GM12873 (cell line): ENCODE data around the gene RNASE8.

Experiments used
- CTCF ChIP-seq: IDR thresholded peaks from 2 replicates; pipeline ENCODE4 v1.5.1; 2012; ENCODE audit warnings: low read depth, mild to moderate bottlenecking, moderate library complexity, low read length, control low read depth; ENCODE audit not compliant: insufficient read depth; ENCODE audit errors: missing control alignments

Gene RNASE8

DNA sequence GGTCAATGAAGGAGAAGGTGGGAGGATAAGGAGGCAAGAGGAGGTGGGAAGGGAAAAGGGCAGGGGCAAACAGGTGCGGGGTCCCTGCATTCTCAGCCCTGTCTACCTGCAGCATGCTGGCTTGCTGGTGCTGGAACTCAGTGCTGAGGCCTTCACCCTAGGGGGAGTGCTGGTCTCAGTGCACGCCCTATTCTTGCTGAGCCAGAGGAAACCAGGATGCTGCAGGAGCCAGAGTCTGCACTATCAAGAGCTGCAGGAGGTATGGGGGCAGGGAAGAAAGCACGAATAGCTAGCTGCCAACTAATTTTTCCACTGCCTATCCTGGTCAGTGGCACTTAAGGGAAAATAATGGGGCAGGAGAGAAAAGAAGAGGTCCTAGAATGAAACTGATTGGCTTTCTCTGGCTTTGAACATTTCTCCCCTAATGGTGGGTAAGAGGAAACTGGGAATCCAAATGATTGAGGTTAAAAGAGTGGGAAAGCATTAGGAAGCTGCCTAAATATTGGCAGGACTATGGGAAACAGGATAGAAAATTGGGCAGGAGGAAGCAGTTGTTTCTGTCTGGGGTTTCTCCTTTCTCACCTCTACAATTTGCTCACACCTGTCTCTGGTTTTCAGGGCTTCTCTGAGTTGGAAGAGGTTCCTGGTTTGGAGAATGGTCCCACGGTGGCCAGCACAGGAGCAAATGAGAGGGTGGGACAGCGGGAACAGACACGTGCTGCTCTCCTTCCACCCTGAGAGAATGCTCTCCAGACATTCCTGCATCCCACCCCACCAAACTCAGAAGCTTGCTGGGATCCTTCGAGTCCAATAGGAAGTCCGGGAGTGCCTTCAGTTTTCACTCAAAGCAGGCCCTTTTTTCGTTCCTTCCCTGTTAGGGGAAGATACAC, 45.1 kb downstream of the RNASE8 start:
- TF ChIP-seq CTCF: no peak

DNA sequence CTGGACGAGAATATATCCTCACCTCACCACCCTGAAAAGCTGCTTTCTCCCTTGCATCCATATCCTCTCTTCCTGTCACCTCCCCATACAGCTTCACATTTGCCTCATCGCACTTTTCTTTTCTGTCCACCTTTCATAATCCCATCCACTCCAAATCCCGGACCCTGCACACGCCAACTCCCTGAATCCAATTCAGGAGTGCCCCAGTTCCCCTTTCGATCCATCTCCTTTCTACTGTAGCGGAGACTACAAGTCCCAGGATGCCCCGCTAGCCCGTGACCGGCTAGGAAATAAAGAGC, 45.7 kb downstream of the RNASE8 start:
- TF ChIP-seq CTCF: no peak

DNA sequence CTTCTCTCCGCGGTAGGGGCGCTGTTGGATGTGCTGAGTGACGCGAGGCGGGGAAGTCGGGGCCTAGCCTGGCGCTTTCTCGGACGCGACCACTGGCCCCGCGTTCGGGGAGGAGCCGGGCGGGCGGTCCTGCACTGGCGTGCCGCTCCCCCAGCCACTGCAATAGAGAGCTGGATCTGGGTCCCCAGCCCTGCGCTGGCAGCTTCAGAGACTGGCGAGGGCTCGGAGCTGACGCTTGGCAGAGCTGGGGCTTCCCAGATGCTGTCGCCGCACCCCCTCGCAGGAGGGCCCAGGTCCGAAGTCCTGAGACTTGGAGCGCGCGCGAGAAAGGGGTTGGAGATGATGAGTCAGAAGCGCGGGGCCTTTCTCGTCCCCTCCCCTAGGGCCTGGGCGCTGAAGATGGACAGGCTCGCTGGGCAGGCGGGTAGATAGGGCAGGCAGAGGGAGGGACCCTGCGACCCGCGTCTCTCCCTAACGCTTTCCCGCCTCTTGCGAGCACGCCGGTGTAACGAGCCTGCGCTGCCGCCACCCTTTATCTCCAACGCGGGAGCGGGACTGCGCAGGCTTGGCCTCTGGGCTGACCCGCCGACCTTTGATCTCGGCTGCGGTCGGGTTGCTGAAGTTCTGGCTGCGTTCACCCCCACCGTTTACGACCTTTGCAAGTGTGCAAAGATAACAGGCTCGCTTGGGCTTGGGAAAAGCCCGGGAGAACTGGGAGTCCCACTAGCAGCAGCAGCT, 46.3 kb downstream of the RNASE8 start:
- peak; percentile 82 for TF ChIP-seq CTCF

DNA sequence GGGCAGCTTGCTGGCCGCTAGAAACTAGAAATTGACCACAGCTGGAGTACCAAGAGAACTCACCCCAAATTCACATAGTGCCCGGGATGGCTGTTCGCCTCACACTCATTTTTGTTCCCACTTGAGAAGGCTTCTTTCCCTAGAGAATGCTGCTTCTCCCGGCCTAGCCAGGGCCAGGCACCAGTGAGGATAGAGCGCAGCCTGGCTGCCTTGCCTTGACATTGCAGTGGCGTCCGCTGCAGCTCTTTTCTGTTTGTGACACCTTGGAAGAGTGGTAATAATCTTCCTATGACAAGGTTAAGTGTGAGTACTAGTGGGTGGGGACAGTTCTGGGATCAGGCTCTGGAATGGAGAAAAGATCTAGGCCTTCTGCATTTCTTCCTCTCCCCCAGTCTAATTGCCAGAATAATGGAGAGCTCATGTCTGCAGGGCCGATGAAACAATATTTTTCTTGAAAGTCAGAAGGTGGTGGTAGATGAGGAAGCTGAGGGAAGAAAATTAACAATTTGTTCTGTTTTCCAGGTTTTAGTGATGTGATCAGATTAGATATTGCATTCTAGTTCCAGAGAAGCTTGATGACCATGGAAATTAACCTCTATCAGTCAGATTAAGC, 46.9 kb downstream of the RNASE8 start:
- peak; percentile 96 for TF ChIP-seq CTCF

DNA sequence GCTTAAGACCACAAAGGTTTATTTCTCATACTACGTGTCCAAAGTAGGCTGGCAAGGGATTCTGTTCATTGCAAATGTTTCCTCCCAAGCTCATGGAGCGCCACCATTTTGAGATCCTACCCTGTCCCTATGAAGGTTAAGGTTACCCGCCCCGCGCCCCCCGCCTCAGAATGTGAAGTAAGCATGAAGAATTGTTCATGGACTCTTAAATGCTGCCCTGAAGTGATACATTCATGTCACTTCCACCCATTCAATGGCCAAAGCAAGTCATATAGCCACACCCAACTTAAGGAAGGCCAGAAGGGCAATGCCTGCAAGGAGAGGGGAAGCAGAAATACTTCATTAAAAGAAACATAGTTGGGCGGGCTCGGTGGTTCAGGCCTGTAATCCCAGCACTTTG, 47.5 kb downstream of the RNASE8 start:
- no peak for TF ChIP-seq CTCF

GRCh38 chr14:21106176-21106497, 48.5 kb downstream of the RNASE8 start:
- no peak for TF ChIP-seq CTCF
